ENCODE data around the gene JUND.

JUND gene

DNA sequence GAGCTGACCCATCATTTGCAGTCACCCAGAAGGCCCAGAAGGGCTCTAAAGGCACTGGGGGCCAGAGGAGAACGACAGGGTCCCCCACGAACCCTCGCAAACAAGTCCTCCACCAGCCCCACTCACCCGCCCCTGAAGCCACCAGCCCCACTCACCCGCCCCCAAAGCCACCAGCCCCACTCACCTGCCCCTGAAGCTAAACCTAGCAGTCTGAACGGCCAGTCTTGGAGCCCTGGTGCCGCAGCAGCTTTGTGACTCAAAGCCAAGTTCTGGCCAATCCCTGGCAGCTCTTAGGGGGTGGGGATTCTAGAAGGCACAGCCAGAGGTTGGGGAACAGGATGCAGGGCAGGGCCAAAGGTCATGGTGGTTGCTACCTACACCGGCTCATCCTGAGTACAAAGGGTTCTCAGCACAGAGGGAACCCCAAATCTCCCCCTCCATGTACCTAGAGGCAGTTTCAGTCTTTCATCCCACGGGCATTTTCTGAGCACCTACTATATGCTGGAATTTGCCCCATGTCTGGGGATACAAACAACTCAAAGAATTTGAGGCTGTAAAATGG lies 7.1 kb downstream of the JUND start, which contains the start of gene IQCN:
Gene IQCN, minus strand, starts transcription at position 234 of the 562 bp plus-strand sequence. CDS start 4,974 bp downstream, outside the sequence.
- H3K27me3 ChIP-seq (ENCODE audit: insufficient read depth, low read length, poor library complexity, severe bottlenecking): no peaks in the 10 kb centered on the region
- no peaks in the 10 kb centered on the region for H3K9me3 ChIP-seq (ENCODE audit: insufficient read depth, low read depth, low read length)
- H2AFZ ChIP-seq (ENCODE audit: low read length): no peak within 1 kb of the TSS
- H3K9me2 ChIP-seq (replicated peaks; ENCODE audit: low read depth, low read length): no peaks in the 10 kb centered on the region
- H3K4me3 ChIP-seq (ENCODE audit: low read length, poor library complexity, severe bottlenecking): no peak within 1 kb of the TSS
- peaks cover 28% of the 10 kb centered on the region for H4K20me1 ChIP-seq (ENCODE audit: insufficient read depth, low read length, poor library complexity, severe bottlenecking)
- H3F3A ChIP-seq (ENCODE audit: low read depth): 0 out of 2 replicates have a peak, but pooled peaks cover 3% of the 10 kb centered on the region
- H3K4me1 ChIP-seq (ENCODE audit: insufficient read depth, low read length, poor library complexity, severe bottlenecking): peaks cover 15% of the 10 kb centered on the region
- no peak within 1 kb of the TSS for H3K9ac ChIP-seq (ENCODE audit: low read depth, low read length, poor library complexity, severe bottlenecking)
- peaks cover 48% of the 10 kb centered on the region for H3K79me2 ChIP-seq (ENCODE audit: insufficient read depth, low read length)
- H3K36me3 ChIP-seq (ENCODE audit: insufficient read depth, low read length): no peaks in the 10 kb centered on the region
- H3K4me2 ChIP-seq (ENCODE audit: low read depth, low read length, poor library complexity, severe bottlenecking): no peak within 1 kb of the TSS
- no peak for TF ChIP-seq EZH2phosphoT487 (IDR thresholded peaks at IDR 0.05; ENCODE audit: borderline replicate concordance)
- TF ChIP-seq, protein P1, sequence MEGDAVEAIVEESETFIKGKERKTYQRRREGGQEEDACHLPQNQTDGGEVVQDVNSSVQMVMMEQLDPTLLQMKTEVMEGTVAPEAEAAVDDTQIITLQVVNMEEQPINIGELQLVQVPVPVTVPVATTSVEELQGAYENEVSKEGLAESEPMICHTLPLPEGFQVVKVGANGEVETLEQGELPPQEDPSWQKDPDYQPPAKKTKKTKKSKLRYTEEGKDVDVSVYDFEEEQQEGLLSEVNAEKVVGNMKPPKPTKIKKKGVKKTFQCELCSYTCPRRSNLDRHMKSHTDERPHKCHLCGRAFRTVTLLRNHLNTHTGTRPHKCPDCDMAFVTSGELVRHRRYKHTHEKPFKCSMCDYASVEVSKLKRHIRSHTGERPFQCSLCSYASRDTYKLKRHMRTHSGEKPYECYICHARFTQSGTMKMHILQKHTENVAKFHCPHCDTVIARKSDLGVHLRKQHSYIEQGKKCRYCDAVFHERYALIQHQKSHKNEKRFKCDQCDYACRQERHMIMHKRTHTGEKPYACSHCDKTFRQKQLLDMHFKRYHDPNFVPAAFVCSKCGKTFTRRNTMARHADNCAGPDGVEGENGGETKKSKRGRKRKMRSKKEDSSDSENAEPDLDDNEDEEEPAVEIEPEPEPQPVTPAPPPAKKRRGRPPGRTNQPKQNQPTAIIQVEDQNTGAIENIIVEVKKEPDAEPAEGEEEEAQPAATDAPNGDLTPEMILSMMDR (conservative IDR thresholded peaks at IDR 0.05; ENCODE audit: low read length): no peak

DNA sequence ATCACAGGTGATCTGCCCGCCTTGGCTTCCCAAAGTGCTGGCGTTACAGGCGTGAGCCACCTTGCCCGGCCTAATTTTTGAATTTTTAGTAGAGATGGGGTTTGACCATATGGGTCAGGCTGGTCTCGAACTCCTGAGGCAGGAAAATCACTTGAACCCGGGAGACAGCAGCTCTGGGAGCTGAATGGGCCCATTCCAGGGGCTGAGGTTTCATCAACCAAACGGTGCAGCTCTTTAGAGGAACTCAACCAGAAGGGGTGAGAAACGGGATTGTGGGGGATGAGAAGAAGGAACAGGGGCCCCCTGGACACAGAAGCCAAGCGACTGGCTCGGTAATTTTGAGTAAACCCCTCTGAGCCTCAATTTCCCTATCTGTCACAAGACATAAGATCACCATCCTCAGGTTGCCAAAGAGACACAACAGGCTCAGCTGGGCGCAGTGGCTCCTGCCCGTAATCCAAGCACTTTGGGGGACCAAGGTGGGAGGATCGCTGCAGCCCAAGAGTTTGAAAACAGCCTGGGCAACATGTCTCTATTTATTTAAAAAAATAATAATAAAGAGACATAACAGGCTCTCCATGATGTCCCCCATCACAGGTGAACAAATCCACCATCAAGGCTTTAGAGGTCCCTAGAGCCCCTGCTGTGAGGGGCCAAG lies 7.7 kb downstream of the JUND start:
- Histone ChIP-seq H3F3A (ENCODE audit: low read depth) (0 out of 2 replicates have a peak, but pooled peaks cover 3% of the 10 kb centered on the region), H3K9ac (ENCODE audit: low read depth, low read length, poor library complexity, severe bottlenecking) (no peak overlapping the region), H3K4me1 (ENCODE audit: insufficient read depth, low read length, poor library complexity, severe bottlenecking) (peaks cover 9% of the 10 kb centered on the region), H3K27me3 (ENCODE audit: insufficient read depth, low read length, poor library complexity, severe bottlenecking) (no peaks in the 10 kb centered on the region), H3K79me2 (ENCODE audit: insufficient read depth, low read length) (peaks cover 41% of the 10 kb centered on the region), H3K4me2 (ENCODE audit: low read depth, low read length, poor library complexity, severe bottlenecking) (no peak overlapping the region), H2AFZ (ENCODE audit: low read length) (no peak overlapping the region), H4K20me1 (ENCODE audit: insufficient read depth, low read length, poor library complexity, severe bottlenecking) (peaks cover 22% of the 10 kb centered on the region), H3K9me3 (ENCODE audit: insufficient read depth, low read depth, low read length) (no peaks in the 10 kb centered on the region), H3K4me3 (ENCODE audit: low read length, poor library complexity, severe bottlenecking) (no peak overlapping the region), H3K36me3 (ENCODE audit: insufficient read depth, low read length) (no peaks in the 10 kb centered on the region), H3K9me2 (replicated peaks; ENCODE audit: low read depth, low read length) (no peaks in the 10 kb centered on the region)
- TF ChIP-seq, protein P1 (conservative IDR thresholded peaks at IDR 0.05; ENCODE audit: low read length): no peak
- no peak for TF ChIP-seq EZH2phosphoT487 (IDR thresholded peaks at IDR 0.05; ENCODE audit: borderline replicate concordance)

DNA sequence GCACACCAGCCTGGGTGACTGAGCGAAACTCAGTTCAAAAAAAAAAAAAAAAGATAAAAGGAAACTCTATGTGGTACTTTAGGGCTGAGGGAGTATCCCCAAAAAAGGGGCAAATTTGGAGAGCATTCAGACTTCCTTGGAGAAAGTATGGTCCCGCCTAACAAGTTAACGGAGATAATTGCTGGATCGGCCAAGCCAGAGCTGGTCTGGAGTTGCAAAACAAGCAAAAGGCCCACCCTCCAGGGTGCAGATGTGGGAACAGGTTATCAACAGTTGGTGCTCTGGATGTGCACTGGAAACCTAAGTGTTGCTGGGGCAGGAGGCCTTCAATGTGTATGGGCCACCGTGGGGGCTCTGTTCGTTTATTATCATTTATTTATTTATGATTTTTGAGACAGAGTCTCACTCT lies 10.0 kb downstream of the JUND start:
- H3K4me2 ChIP-seq (ENCODE audit: low read depth, low read length, poor library complexity, severe bottlenecking): no peak overlapping the region
- peaks cover 8% of the 10 kb centered on the region for H4K20me1 ChIP-seq (ENCODE audit: insufficient read depth, low read length, poor library complexity, severe bottlenecking)
- H3K9me3 ChIP-seq (ENCODE audit: insufficient read depth, low read depth, low read length): no peaks in the 10 kb centered on the region
- no peak overlapping the region for H3K4me3 ChIP-seq (ENCODE audit: low read length, poor library complexity, severe bottlenecking)
- H3K9me2 ChIP-seq (replicated peaks; ENCODE audit: low read depth, low read length): no peaks in the 10 kb centered on the region
- H2AFZ ChIP-seq (ENCODE audit: low read length): no peak overlapping the region
- H3K4me1 ChIP-seq (ENCODE audit: insufficient read depth, low read length, poor library complexity, severe bottlenecking): no peaks in the 10 kb centered on the region
- peaks cover 21% of the 10 kb centered on the region; the same call in 1 of the 2 replicates for H3K79me2 ChIP-seq (ENCODE audit: insufficient read depth, low read length)
- no peaks in the 10 kb centered on the region for H3K27me3 ChIP-seq (ENCODE audit: insufficient read depth, low read length, poor library complexity, severe bottlenecking)
- no peak for TF ChIP-seq EZH2phosphoT487 (IDR thresholded peaks at IDR 0.05; ENCODE audit: borderline replicate concordance)
- TF ChIP-seq, protein P1 (conservative IDR thresholded peaks at IDR 0.05; ENCODE audit: low read length): no peak
- no peak overlapping the region for H3K9ac ChIP-seq (ENCODE audit: low read depth, low read length, poor library complexity, severe bottlenecking)
- no peaks in the 10 kb centered on the region for H3K36me3 ChIP-seq (ENCODE audit: insufficient read depth, low read length)
- H3F3A ChIP-seq (ENCODE audit: low read depth): 0 out of 2 replicates have a peak, but pooled peaks cover 3% of the 10 kb centered on the region

All from Loucy (cell line).